GM21737 (cell line): ENCODE data around the gene HELT.

Source experiments
- ATAC-seq: cut with Tn5 transposase; IDR thresholded peaks from one replicate; pipeline ENCODE4 v1.9.1; 2021; ENCODE audit warnings: mild to moderate bottlenecking, moderate library complexity; ENCODE audit not compliant: unreplicated experiment

The HELT gene

DNA sequence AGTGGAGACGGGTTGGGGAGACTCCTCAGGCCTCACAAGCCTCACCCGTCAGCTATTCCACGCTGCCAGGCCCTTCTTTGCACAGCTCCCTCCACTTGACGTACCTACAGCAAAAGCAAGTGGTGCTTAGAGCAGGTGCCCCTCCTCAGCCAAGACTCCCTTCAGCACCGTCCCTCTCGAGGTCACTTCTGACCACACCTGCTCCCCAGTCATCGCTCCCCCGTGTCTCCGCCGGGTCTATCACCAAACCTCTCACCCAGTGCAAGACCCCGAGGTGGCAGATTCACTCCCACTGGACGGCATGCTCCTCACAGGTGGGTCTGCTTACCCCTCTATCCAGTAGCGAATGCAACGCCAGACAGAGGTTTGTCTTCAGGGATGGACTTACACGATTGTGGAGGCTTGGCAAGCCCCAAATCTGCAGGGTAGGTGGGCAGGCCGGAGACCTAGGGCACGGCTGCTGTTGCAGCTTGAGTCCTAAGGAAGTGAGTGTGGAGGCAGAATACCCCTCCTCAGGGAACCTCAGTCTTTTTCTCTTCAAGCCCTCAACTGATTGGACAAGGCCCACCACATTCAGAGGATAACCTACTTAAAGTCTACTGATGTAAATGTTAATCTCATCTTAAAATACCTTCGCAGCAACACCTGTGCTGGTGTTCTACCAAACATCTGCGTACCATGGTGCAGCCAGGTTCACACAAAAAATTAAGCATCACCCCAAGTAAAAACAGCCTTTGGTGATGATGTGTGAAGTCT lies 14.5 kb upstream of the HELT start:
- no peak for ATAC-seq

DNA sequence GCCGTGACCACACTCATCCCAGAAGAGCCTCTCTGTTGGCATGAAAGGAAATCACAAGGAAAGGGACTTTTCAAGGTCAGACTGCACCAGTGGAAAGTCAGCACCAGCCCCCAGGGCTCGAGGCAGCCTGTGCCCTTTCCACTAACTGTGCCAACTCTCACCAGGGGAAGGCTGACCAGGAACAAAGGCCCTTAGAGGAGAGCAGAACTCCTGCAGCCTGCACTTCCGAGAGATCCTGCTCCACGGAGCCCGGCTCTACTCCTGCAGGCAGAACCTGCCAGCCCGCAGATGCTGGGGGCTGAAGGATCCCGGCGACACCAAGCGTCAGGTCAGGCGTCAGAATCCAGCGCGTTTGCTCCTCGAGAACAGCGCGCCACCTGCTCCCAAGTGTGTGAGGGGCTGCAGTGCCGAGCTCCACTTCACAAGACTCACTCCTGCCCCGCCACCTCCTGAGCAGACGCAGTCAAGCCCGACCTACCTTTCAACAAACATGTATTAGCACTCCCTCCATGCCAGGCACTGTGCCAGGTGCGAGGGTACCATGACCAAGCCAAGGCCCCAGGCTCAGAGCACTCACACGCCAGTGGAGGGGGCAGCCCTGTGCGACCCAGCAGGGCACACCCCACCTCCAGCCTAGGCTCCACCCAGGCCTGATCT lies 13.6 kb upstream of the HELT start:
- ATAC-seq = peak; percentile 28

- ATAC-seq = peak; percentile 86
Measured at GRCh38 chr4:185005219-185005819, 13.0 kb upstream of the HELT start.

- ATAC-seq = no peak
Measured at GRCh38 chr4:185011408-185011807, 6.9 kb upstream of the HELT start.

- no peak for ATAC-seq
Measured at GRCh38 chr4:185013417-185014125, 4.7 kb upstream of the HELT start.

- no peak for ATAC-seq
Measured at GRCh38 chr4:185015108-185015507, 3.2 kb upstream of the HELT start.

- no peak for ATAC-seq
Measured at GRCh38 chr4:185016101-185016940, 2.0 kb upstream of the HELT start.

GRCh38 chr4:185016946-185017758 lies 1.1 kb upstream of the HELT start:
- ATAC-seq = no peak

DNA sequence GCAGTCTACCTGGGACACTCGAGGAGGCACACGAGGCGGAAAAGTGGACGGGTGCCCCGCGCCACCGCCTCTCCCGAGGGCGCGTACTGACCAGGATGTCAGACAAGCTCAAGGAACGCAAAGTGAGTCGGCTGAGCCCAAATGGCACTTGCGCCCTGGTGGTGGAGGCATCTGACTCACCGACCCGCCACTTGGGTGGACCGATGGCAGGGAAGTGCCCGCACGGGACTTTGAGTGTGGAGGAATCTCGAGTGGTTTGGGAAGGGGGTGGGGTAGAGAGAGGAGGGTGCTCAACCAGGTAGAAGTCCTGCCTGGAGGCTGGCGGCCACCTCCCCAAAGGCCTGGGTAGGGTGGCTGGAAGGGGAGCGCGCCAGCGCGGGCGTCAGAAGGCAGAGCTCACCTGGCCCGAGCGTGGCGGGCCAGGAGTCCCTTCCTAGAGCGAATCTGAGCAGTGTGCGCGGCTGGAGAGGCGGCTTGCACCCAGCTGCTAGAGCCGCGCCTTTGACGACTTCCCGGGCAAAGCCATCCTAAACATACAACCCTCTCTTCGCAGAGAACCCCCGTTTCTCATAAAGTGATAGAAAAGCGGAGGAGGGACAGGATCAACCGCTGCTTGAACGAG lies 655 bp downstream of the HELT start:
- no peak for ATAC-seq

GRCh38 chr4:185019456-185020292 lies 1.4 kb downstream of the HELT start:
- no peak for ATAC-seq

- no peak for ATAC-seq
Measured at GRCh38 chr4:185020293-185020808, 2.1 kb downstream of the HELT start.

DNA sequence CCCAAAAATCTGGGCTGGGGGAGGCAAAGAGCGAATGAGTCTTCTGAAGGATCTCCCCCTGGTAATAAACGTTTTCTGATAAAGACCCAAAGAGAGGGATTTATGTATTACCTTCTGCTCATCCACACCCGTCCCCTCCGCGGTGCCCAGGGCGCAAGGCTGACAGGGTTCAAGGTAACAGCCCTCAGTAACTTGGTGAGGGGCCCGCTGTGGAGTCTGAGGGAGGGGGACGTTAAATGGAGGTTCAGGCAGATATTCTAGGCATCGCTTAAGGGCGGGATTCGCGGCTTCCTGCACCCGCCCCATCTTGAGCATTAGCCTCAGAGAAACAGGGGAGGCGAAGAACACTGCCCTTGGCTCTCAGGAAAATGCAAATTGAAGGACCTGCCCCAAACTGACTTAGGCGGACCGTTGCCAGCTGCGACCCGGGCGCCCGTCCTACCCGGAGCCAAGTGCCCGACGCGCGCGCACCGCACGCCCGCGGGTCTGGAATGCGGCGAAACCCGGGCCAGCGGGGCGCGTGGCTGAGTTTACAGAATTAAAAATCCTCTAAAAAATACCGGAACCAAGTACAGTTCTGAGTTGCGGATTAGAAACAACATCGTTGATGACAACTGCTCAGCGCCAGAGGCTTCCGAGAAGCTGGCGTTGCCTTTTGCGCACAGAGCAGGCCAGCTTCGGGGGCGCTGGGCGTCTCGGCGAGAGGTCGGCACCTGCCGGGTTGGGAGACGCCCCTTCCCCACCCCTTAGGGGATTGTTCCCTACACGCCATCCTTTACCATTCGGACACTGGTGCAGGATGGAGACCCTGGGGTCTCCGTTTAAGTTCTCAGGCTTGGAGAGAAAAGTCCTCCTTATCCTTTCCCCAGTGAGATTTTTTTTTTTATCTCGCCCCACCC lies 2.8 kb downstream of the HELT start:
- ATAC-seq = no peak

- ATAC-seq = no peak
Measured at GRCh38 chr4:185023471-185023870, 5.2 kb downstream of the HELT start.

- ATAC-seq = no peak
Measured at GRCh38 chr4:185028625-185029024, 10.3 kb downstream of the HELT start.

DNA sequence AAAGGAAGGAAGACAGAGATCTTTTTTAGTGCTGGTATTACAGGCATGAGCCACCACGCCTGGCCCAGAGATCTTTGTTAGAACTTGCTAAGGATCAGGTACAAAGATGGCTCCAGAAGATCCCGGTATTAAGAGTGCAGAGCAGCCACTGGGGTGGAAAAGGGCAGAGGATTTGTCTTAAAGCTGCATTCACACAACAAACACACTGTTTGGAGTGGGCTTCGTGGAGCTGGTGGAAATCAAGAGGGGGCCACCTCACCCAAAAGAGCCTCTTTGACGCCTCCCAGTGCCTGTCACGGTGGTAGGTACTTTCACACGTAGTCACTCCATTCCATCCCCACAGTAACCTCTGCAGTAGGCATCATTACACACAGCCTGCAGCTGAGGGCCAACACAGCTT lies 13.3 kb downstream of the HELT start:
- no peak for ATAC-seq

DNA sequence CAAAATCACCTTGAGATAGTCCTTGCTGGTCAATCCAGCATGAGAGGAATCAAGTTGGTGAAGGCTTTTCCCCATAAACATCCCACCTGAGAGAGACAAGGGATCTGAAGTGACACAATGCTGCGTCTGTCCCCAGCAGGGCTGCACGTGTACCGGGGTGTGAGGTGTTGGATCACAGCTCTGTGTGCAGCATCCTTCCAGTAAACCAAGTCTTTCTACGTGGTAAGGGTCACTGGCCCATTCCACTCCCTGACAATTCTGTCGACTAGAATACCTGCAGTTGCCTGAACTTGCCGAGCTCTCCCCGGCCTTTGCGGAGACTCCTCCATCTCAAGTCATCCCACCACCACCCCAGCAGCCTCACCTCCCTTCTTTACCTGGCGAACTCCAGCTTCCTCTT lies 14.8 kb downstream of the HELT start:
- ATAC-seq = no peak

DNA sequence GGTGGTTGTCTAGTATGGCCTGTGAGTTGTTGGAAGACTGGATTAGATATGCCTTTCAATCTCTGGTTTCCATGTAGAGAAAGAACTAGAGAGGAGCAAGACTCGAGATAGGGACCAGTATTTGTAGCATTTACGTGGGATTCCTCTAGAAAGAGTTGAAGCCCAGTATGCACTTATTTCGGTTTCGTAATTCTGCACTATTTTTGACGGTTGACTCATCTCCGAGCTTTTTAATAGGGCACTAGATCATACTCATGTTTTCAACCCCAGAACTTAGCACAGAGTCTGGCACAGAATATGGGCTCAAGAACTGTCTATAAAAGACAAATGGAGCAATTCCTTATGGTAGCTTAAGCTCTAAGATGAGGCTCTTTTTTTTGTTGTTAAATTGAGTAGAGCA lies 15.7 kb downstream of the HELT start:
- ATAC-seq = no peak
